GM21717 (cell line): ENCODE results near the gene KIF17.

Experiments used
- ATAC-seq: cut with Tn5 transposase; IDR thresholded peaks from one replicate; pipeline ENCODE4 v1.9.1; 2021; ENCODE audit warnings: mild to moderate bottlenecking, moderate library complexity; ENCODE audit not compliant: unreplicated experiment

Gene KIF17

GRCh38 chr1:20712215-20712577, 5.6 kb downstream of the KIF17 start:
- ATAC-seq: no peak

GRCh38 chr1:20711285-20712214, 6.3 kb downstream of the KIF17 start:
- ATAC-seq: no peak

GRCh38 chr1:20710469-20711284, 7.1 kb downstream of the KIF17 start:
- no peak for ATAC-seq

- ATAC-seq: no peak
These were observed 7.9 kb downstream of the KIF17 start for GRCh38 chr1:20709868-20710267.

- no peak for ATAC-seq
These were observed 8.9 kb downstream of the KIF17 start for GRCh38 chr1:20708891-20709290.

GRCh38 chr1:20708057-20708456, 9.8 kb downstream of the KIF17 start:
- ATAC-seq: no peak

- ATAC-seq: no peak
These were observed 11.0 kb downstream of the KIF17 start for GRCh38 chr1:20706841-20707240.

GRCh38 chr1:20705203-20705755, 12.5 kb downstream of the KIF17 start:
- no peak for ATAC-seq

- ATAC-seq: no peak
These were observed 13.2 kb downstream of the KIF17 start for GRCh38 chr1:20704390-20705202.

GRCh38 chr1:20703124-20703756, 14.6 kb downstream of the KIF17 start:
- ATAC-seq: no peak

GRCh38 chr1:20702416-20702815, 15.4 kb downstream of the KIF17 start:
- ATAC-seq: no peak

- no peak for ATAC-seq
These were observed 16.0 kb downstream of the KIF17 start for GRCh38 chr1:20701847-20702246.

- ATAC-seq: no peak
These were observed 16.4 kb downstream of the KIF17 start for GRCh38 chr1:20701446-20701845.

- ATAC-seq: no peak
These were observed 17.1 kb downstream of the KIF17 start for GRCh38 chr1:20700636-20701215.

- no peak for ATAC-seq
These were observed 18.2 kb downstream of the KIF17 start for GRCh38 chr1:20699558-20699957.

- no peak for ATAC-seq
These were observed 19.5 kb downstream of the KIF17 start for GRCh38 chr1:20698195-20698910.

- no peak for ATAC-seq
These were observed 20.2 kb downstream of the KIF17 start for GRCh38 chr1:20697563-20697962.

- no peak for ATAC-seq
These were observed 21.1 kb downstream of the KIF17 start for GRCh38 chr1:20696397-20697333.
